ENCODE measurements around the gene ZMYND15.

GRCh38 chr17:4703330-4703691, 36.3 kb upstream of the ZMYND15 start:
- no peak for TF ChIP-seq POLR2A (IDR thresholded peaks at IDR 0.05)
- no peak for TF ChIP-seq CTCF (IDR thresholded peaks at IDR 0.05)

All from thyroid gland (tissue), 4 donors.